IPS DF 6.9 (cell line): Measurements from ENCODE around the gene UNC93A.

ENCODE experiments used
- DNase-seq: peaks from one replicate; pipeline ENCODE4 v3.0.0-alpha.2; 2013; ENCODE audit warnings: low read depth, low spot score
- H3K27ac ChIP-seq: one replicate; pipeline ENCODE4 v1.5.1; 2013; ENCODE audit warnings: low read length, control low read depth
- H3K27me3 ChIP-seq: 2 replicates; pipeline ENCODE4 v1.6.1; 2013; ENCODE audit warnings: mild to moderate bottlenecking, low read length; ENCODE audit not compliant: control insufficient read depth, insufficient read depth
- H3K36me3 ChIP-seq: 2 replicates; pipeline ENCODE4 v1.6.1; 2013; ENCODE audit warnings: low read length; ENCODE audit not compliant: control insufficient read depth, insufficient read depth
- H3K4me1 ChIP-seq: 2 replicates; pipeline ENCODE4 v1.6.1; 2013; ENCODE audit warnings: low read length; ENCODE audit not compliant: control insufficient read depth, insufficient read depth
- H3K4me3 ChIP-seq: 2 replicates; pipeline ENCODE4 v1.5.1; 2013; ENCODE audit warnings: mild to moderate bottlenecking, low read length
- H3K9me3 ChIP-seq: 2 replicates; pipeline ENCODE4 v1.6.1; 2013; ENCODE audit warnings: low read length, inconsistent platforms; ENCODE audit not compliant: control insufficient read depth, insufficient read depth
- WGBS: extraction: QIAGEN DNeasy Blood & Tissue Kit; methylation state at CpG from one replicate; pipeline ENCODE4 v1.1.7; 2013; ENCODE audit warnings: mixed read lengths, missing lambda C conversion rate; ENCODE audit not compliant: insufficient read length, insufficient coverage; 5-methylcytosine and 5-hydroxymethylcytosine counted together

Gene UNC93A

GRCh38 chr6:167328086-167328485, 37.0 kb downstream of the UNC93A start:
- no CpG with 5 or more reads among the region's 5 CpGs for WGBS
- Histone ChIP-seq H3K36me3 (no peaks in the 10 kb centered on the region), H3K4me1 (no peaks in the 10 kb centered on the region), H3K27me3 (no peaks in the 10 kb centered on the region), H3K9me3 (no peaks in the 10 kb centered on the region), H3K4me3 (no peak overlapping the region), H3K27ac (no peak overlapping the region)
- no peak for DNase-seq

DNA sequence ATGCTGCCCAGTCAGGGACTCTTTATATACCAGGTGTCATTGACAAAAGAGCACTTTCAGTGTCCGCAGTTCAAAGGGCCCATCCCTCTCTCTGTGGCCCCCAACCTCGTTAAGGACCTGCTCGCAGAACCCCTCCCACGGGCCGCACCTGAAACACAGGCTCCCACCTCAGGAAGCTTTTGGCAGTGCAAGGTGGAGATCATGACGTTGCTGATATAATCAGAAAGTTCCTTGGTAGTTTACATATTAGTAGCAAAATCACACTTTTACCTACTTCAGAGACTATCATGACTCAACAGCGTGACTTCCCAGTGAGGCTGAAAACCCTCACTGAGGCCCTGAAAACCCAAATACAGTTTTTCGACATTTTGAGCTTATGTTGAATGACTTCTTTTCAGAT, 37.9 kb downstream of the UNC93A start:
- no peak overlapping the region for H3K27ac ChIP-seq
- no peak for DNase-seq
- no peaks in the 10 kb centered on the region for H3K36me3 ChIP-seq
- no CpG with 5 or more reads among the region's 8 CpGs for WGBS
- H3K9me3 ChIP-seq = no peaks in the 10 kb centered on the region
- no peak overlapping the region for H3K4me3 ChIP-seq
- no peaks in the 10 kb centered on the region for H3K27me3 ChIP-seq
- no peaks in the 10 kb centered on the region for H3K4me1 ChIP-seq

GRCh38 chr6:167330750-167331149, 39.6 kb downstream of the UNC93A start:
- no peak overlapping the region for H3K27ac ChIP-seq
- no peaks in the 10 kb centered on the region for H3K27me3 ChIP-seq
- DNase-seq = no peak
- H3K36me3 ChIP-seq = no peaks in the 10 kb centered on the region
- no peaks in the 10 kb centered on the region for H3K4me1 ChIP-seq
- H3K9me3 ChIP-seq = no peaks in the 10 kb centered on the region
- H3K4me3 ChIP-seq = no peak overlapping the region
- no CpG with 5 or more reads among the region's 9 CpGs for WGBS

GRCh38 chr6:167331565-167331964, 40.5 kb downstream of the UNC93A start:
- H3K36me3 ChIP-seq = no peaks in the 10 kb centered on the region
- WGBS = no CpG with 5 or more reads among the region's 11 CpGs
- H3K27ac ChIP-seq = no peak overlapping the region
- no peak overlapping the region for H3K4me3 ChIP-seq
- no peak for DNase-seq
- H3K27me3 ChIP-seq = no peaks in the 10 kb centered on the region
- no peaks in the 10 kb centered on the region for H3K4me1 ChIP-seq
- no peaks in the 10 kb centered on the region for H3K9me3 ChIP-seq

GRCh38 chr6:167336844-167337630, 45.9 kb downstream of the UNC93A start:
- Histone ChIP-seq H3K4me3 (no peak overlapping the region), H3K9me3 (no peaks in the 10 kb centered on the region), H3K27me3 (no peaks in the 10 kb centered on the region), H3K27ac (no peak overlapping the region), H3K4me1 (0 out of 2 replicates have a peak, but pooled peaks cover 1% of the 10 kb centered on the region), H3K36me3 (no peaks in the 10 kb centered on the region)
- no CpG with 5 or more reads among the region's 19 CpGs for WGBS
- DNase-seq = no peak

GRCh38 chr6:167337675-167338449, 46.7 kb downstream of the UNC93A start:
- no peaks in the 10 kb centered on the region for H3K27me3 ChIP-seq
- H3K9me3 ChIP-seq = no peaks in the 10 kb centered on the region
- H3K4me3 ChIP-seq = no peak overlapping the region
- H3K4me1 ChIP-seq = 0 out of 2 replicates have a peak, but pooled peaks cover 1% of the 10 kb centered on the region
- DNase-seq = no peak
- no peak overlapping the region for H3K27ac ChIP-seq
- no peaks in the 10 kb centered on the region for H3K36me3 ChIP-seq
- WGBS = 100% methylated on average over 4 of the region's 5 CpGs

DNA sequence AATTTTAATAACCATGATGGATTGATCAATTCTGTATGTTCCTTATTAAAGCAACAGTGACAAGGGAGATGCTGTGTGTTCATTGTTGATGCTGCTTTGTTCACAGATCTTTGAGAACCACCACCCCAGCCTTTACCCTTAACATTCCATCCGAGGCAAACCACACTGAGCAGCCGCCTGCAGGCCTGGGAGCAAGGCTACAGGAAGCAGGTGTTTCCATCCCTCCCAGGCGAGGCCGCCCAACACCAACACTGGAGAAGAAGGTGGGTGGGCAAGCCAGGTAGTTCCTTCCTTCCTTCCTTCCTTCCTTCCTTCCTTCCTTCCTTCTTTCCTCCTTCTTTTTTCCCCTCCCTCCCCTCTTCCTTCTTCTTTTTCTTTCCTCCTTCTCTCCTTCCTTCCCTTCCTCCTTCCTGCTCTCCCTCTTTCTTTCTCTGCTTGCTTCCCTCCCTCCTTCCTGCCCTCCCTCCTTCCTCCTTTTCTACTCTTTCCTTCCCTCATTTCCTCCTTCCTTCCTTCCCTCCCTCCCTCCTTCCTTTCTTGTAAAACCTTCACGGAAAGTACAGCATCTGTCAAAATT, 47.5 kb downstream of the UNC93A start:
- Histone ChIP-seq H3K27ac (no peak overlapping the region), H3K4me1 (0 out of 2 replicates have a peak, but pooled peaks cover 1% of the 10 kb centered on the region), H3K4me3 (no peak overlapping the region), H3K9me3 (no peaks in the 10 kb centered on the region), H3K36me3 (no peaks in the 10 kb centered on the region), H3K27me3 (no peaks in the 10 kb centered on the region)
- 100% methylated on average over 1 of the region's 5 CpGs for WGBS
- DNase-seq = no peak

DNA sequence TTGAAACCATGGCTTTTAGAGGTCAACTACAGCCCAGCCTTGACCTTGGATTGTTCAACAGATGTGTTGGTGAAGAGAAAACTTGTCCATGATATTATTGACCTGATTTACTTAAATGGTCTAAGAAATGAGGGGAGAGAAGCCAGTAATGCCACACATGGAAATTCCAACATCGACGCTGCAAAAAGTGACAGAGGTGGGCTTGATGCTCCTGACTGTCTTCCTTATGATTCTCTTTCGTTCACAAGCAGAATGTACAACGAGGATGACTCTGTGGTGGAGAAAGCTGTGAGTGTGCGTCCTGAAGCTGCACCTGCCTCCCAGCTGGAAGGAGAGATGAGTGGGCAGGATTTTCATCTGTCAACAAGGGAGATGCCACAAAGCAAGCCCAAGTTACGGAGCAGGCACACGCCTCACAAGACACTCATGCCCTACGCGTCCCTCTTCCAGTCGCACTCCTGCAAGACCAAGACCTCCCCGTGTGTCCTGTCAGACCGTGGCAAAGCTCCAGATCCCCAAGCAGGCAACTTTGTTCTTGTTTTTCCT, 50.0 kb downstream of the UNC93A start:
- H3K4me3 ChIP-seq = no peak overlapping the region
- H3K4me1 ChIP-seq = 0 out of 2 replicates have a peak, but pooled peaks cover 1% of the 10 kb centered on the region
- H3K9me3 ChIP-seq = no peaks in the 10 kb centered on the region
- H3K27ac ChIP-seq = no peak overlapping the region
- H3K36me3 ChIP-seq = no peaks in the 10 kb centered on the region
- no CpG with 5 or more reads among the region's 12 CpGs for WGBS
- no peak for DNase-seq
- H3K27me3 ChIP-seq = no peaks in the 10 kb centered on the region

GRCh38 chr6:167341665-167342655, 50.8 kb downstream of the UNC93A start:
- Histone ChIP-seq H3K4me3 (no peak overlapping the region), H3K9me3 (no peaks in the 10 kb centered on the region), H3K27ac (no peak overlapping the region), H3K36me3 (no peaks in the 10 kb centered on the region), H3K4me1 (0 out of 2 replicates have a peak, but pooled peaks cover 1% of the 10 kb centered on the region), H3K27me3 (no peaks in the 10 kb centered on the region)
- WGBS = no CpG with 5 or more reads among the region's 3 CpGs
- no peak for DNase-seq
